Skeletal muscle cell (primary cell): ENCODE measurements around the gene NRXN3.

Experiments used
- DNase-seq: peaks from one replicate; pipeline ENCODE4 v3.0.0-alpha.2; 2010; ENCODE audit warnings: low read depth
- H3K4me3 ChIP-seq: 2 replicates; pipeline ENCODE4 v1.5.1; 2011; ENCODE audit warnings: low read depth, mild to moderate bottlenecking, control low read depth, low read length, moderate library complexity

NRXN3 gene

GRCh38 chr14:78228702-78229327 is 58.6 kb downstream of the NRXN3 start:
- no peak overlapping the region for H3K4me3 ChIP-seq
- DNase-seq, result no peak

DNA sequence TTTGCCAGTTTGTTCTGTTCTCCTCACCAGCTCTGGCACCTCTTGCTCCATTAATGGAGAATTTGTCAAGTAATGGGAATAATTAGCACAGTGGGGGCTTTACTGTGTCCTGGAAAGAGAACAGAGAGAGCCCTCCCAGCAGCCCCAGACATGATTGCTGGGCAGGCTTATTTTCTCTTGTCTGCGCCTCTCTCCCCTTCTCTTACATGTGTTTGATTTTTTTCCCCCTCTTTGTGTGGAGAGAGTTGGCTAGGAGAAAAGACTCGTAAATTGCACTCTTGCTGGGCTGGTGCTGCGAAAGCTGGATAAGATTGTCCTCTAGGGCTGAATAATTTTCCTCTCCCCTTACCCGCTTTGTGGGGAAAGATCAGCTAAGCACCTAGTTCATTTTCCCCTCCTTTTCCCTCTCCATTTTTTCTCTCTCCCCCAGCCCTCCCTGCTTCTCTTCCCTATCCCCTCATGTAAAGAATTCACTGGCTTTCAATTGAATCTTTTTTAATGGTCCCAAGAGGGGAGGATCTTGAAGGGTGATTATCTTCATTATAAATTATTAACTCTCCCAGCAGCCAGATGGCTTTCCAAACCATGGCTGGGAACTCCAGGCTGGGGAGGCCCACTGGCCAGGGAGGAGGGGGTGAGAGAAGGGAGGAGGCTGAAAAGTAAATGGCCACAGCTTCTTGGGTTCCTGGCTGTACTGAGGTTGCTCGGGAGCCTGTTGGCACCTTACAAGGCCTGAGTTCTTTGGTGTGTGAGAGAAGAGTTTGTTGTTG is 62.2 kb downstream of the NRXN3 start:
- no peak for DNase-seq

DNA sequence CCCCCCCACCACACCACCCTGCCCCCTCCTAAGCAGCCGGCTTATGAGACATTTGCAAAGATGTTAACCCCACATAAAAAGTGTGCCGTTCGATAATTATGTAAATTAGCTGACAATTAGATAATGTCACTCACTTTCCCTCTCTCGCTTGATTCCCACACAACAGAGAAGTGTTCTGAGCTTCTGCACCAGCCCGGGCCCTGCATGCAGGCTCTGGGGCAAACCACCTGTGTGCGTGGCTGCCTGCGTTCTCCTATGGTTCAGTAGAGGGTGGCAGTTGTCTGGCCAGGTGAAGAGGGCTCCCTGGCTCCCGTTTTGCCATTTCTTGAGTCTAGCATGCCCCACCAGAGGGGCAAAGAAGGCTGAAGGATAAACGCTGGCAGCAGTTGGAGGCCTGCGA is 68.0 kb downstream of the NRXN3 start:
- DNase-seq, result no peak
- H3K4me3 ChIP-seq, result no peak overlapping the region

More for the DNA sequence above, 62.2 kb downstream of the NRXN3 start:
- no peak overlapping the region for H3K4me3 ChIP-seq

GRCh38 chr14:78240567-78240966 is 70.4 kb downstream of the NRXN3 start:
- no peak for DNase-seq
- no peak overlapping the region for H3K4me3 ChIP-seq

DNA sequence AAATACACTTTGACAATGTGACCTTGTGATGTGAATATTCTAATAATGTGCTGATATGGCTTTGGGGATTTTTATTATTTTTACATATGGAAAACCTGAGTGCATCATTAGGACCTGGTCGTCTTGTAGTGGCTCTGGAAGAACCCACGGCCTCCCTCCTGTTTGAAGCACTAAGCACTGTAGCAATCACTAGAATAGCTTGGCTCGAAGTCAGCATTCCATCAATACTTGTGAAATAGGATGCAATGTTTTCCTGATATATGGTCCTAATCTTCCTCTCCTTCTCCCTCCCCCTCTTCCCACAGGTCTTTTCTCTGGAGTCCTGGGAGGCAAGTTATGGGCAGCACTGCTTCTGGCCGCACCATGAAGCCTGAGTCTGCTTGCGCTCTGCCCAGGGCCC is 71.9 kb downstream of the NRXN3 start:
- no peak overlapping the region for H3K4me3 ChIP-seq
- DNase-seq, result no peak

DNA sequence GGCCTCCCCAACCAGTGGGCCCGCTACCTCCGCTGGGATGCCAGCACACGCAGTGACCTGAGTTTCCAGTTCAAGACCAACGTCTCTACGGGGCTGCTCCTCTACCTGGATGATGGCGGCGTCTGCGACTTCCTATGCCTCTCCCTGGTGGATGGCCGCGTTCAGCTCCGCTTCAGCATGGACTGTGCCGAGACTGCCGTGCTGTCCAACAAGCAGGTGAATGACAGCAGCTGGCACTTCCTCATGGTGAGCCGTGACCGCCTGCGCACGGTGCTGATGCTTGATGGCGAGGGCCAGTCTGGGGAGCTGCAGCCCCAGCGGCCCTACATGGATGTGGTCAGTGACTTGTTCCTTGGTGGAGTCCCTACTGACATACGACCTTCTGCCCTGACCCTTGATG is 73.0 kb downstream of the NRXN3 start:
- no peak for DNase-seq
- no peak overlapping the region for H3K4me3 ChIP-seq

DNA sequence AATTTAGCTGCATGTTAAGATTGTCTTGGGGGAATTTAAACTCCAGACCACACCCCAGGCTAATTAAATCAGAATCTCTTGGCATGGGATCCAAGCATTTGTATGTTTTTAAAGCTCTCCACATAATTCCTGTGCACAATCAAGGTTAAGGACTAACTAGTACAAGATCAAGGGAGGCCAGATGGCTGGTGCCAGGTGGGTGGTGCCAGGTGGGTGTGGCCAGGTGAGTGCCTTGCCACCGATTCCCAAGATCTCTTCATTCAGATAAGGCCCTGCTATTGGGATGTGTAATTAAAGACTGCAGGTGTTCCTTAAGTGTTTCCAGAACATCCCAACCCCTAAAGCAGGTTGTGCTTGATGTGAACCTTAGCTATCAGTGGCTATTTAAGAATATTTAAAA is 75.1 kb downstream of the NRXN3 start:
- DNase-seq, result no peak
- no peak overlapping the region for H3K4me3 ChIP-seq

- DNase-seq, result no peak
- no peak overlapping the region for H3K4me3 ChIP-seq
Observed at GRCh38 chr14:78248501-78249090, 78.4 kb downstream of the NRXN3 start.

DNA sequence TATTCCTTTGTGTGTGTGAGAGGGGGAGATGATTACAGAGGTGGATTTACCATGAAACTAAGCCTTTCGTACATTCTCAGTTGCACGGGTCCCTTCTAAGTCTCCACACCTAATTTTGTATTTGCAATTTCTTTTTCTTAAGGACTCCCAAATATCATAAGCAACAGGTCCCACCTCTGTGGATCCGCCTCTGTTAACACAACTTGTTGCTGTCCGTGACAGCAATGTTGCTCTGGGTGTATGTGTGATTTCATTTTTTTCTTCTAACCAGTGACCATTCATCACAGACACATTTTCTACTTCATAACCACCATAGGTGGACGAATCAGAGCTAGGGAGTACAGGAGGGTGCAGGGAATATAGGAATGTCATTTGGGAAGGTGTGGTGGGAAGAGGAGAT is 81.1 kb downstream of the NRXN3 start:
- H3K4me3 ChIP-seq, result no peak overlapping the region
- no peak for DNase-seq

DNA sequence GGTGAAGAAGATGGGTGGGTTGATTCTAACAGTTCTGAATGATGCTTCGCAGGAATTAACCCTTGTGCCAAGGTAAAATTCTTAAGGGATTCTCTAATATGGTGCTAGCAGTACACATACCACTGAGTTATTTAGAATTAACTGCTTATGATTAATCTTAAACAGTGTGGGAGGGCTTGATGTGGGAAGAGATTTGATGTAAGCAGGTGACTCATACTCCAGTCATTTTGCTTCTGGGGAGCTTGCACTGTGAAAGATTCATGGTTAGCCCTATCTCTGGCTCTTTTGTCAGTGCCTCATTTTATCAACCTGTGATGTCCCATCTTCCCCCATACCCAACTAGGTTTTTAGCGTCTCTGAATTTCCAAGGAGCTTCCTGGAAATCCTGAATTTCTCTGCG is 83.8 kb downstream of the NRXN3 start:
- H3K4me3 ChIP-seq, result no peak overlapping the region
- peak; percentile 10 for DNase-seq

DNA sequence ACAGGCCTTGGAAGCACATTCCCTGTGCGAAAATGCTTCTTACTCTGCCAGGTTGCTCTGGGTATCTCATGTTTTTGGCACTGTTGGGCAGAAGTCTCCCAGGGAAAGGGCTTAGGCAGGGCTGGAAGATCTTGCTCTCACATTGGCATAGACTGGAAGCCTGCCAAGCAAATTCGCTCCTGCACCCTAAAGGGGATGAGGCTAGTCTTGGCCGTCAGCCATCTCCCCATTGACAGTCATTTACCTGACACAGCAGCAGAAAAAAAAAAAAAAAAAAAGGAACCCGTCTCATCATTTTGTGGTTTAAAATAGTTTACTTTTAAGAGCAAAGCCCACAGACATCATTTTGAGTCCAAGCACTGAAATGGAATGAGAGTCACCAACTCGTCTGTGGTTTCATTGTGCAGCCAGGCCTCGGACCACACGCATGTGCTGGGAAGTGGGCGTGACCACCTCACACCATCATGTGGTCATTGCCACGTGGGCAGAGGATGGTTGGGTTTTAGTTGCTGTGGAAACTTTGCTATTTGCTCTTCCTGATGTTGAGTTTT is 84.8 kb downstream of the NRXN3 start:
- no peak for DNase-seq
- no peak overlapping the region for H3K4me3 ChIP-seq

GRCh38 chr14:78259831-78260230 is 89.7 kb downstream of the NRXN3 start:
- no peak for DNase-seq
- no peak overlapping the region for H3K4me3 ChIP-seq

DNA sequence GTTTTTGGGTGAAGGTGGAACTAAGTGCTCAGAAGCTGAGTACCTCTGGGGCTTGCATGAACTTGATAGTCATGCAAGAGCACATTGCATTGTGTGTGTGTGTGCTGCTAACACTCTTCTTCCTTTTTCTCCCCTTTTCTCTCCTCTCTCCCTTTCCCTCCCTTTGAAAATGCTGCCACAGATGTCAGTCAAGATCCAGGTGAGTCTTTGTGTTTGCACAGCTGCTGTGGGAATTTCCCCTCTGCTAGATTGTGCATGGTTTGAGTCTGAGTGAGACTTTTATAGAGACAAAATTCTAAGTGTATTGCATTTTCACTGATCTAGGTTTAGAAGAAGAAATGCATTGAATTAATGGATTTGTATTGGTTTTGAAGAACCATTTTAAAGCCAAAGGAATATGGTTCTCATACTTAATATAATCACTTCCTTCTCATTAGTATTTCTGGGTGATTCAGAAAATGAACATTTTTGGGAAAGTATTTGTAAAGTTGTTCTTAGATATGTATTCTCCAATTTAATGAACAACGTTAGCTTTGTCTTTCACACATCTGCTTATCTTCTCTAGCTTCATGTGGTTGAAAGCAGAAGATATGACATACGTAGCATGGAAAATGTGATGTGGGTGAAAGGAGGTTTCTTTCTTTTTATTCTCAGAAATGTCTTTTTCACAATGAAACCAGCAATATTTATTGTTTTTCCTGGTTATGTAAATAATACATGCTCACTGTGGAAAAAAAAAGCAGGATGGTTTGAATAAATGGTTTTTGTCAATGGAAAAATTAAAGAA is 108.5 kb downstream of the NRXN3 start:
- no peak overlapping the region for H3K4me3 ChIP-seq
- no peak for DNase-seq

DNA sequence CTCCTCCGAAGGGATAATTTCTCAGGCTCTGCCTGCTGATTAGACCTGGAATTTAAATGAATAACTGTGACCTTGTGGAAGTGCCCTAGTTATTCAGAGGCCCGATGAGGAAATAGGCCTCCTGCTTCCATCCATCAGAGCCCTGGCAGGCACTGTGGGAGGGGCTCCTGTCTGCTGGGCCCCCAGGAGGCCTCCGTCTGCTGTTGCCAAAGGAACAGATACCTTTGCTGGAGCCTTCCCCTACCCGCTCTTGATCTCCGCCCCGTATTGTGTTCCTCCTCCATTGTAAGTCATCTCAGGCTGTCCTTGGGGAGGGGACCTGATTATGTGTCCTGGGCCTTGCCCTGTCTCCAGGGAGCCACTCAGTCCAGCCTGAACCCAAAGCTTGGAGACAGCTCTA is 112.3 kb downstream of the NRXN3 start:
- no peak overlapping the region for H3K4me3 ChIP-seq
- no peak for DNase-seq

DNA sequence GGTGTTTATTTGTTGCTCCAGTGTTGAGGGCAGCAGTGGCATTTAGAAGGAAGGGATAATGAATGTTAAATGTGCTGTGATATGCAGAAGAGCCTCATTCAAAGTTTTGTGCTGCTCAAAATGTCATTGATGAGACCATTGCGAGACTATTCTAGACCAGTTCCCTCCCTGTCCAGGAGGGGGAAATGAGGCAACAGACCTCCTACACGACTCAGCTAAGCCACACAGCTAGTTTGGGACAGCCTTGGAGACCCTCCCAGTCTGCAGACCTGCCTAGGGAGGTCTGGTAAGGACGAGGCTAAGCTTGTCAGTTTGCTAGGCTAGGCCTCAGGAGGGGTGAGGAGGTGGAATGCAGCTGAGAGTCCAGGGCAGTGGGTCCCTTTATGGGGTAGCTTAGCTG is 116.0 kb downstream of the NRXN3 start:
- no peak overlapping the region for H3K4me3 ChIP-seq
- DNase-seq, result no peak

DNA sequence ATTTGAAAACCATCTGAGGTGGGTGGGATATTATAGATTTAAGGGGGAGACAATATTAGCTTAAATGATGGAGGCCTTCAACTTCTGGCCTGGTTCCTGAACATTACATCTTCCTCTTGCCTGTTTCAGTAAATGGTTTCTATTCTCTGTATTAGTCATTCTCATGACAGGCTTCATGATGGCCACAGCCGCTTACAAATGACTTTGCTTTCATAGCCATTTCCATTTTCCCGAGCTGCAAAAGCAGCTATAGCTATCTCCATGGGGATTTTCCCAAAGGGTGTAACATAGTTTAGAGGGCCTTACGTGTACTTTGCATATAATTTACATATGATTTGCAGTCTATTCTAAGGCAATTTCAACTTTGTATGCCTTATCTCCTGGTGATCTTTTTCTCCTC is 121.8 kb downstream of the NRXN3 start:
- no peak overlapping the region for H3K4me3 ChIP-seq
- no peak for DNase-seq

- DNase-seq, result no peak
- H3K4me3 ChIP-seq, result no peak overlapping the region
Observed at GRCh38 chr14:78297858-78298257, 127.7 kb downstream of the NRXN3 start.

GRCh38 chr14:78298298-78298697 is 128.1 kb downstream of the NRXN3 start:
- no peak for DNase-seq
- H3K4me3 ChIP-seq, result no peak overlapping the region

GRCh38 chr14:78302841-78303240 is 132.7 kb downstream of the NRXN3 start:
- no peak for DNase-seq
- H3K4me3 ChIP-seq, result no peak overlapping the region

DNA sequence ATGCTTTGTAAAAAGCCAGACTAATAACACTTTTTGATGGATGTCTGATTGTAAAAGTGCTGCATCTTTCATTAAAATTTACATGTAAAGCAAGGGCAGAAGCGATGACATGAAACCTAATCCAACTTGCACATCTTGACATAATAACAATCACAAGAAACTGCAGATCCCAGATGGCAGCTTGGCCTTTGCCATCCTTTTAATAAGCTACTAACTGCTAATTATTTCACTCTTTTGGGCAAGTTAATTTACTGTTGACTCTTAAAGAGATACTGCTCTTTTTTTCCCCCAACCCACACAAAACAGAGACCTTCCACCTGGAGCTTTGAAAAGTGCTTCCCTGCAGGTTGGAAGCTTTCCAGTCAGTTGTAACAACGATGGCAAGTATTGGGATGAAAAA is 137.5 kb downstream of the NRXN3 start:
- no peak for DNase-seq
- H3K4me3 ChIP-seq, result no peak overlapping the region
